GM12864 (cell line): ENCODE data around the gene P2RX7.
"Not testable (repeated sequence)": the region's sequence is repeated elsewhere in the genome, so short reads cannot be mapped to it uniquely, and the experiment has no call there.

Source experiments
- DNase-seq: peaks from one replicate; pipeline ENCODE4 v3.0.0-alpha.2; 2011; ENCODE audit warnings: low read depth
- H3K4me3 ChIP-seq: 2 replicates; pipeline ENCODE4 v1.5.1; 2011; ENCODE audit warnings: mild to moderate bottlenecking, low read depth, low read length, control low read depth
- CTCF ChIP-seq: IDR thresholded peaks from 2 replicates; pipeline ENCODE4 v1.5.1; 2011; ENCODE audit warnings: low read depth, mild to moderate bottlenecking, moderate library complexity, low read length, control low read depth, inconsistent platforms; ENCODE audit errors: missing control alignments

The P2RX7 gene

GRCh38 chr12:121203482-121203881 lies 70.8 kb downstream of the P2RX7 start:
- TF ChIP-seq CTCF = no peak
- DNase-seq = no peak
- H3K4me3 ChIP-seq = no peak overlapping the region

- H3K4me3 ChIP-seq = no peak overlapping the region
- TF ChIP-seq CTCF = no peak
- DNase-seq = no peak
Observed at GRCh38 chr12:121205491-121205890, 72.8 kb downstream of the P2RX7 start.

GRCh38 chr12:121208571-121208970 lies 75.9 kb downstream of the P2RX7 start:
- not testable (repeated sequence) for DNase-seq, H3K4me3 ChIP-seq

- no peak for DNase-seq
- peak overlapping the region; percentile 67 for H3K4me3 ChIP-seq
- TF ChIP-seq CTCF = no peak
Observed at GRCh38 chr12:121209221-121209620, 76.5 kb downstream of the P2RX7 start.

GRCh38 chr12:121209624-121210572 lies 77.2 kb downstream of the P2RX7 start, which contains the start of gene P2RX4:
Gene P2RX4, plus strand, starts transcription at chr12:121210129. Its CDS starts 36 bp downstream, at chr12:121210165.
- H3K4me3 ChIP-seq = peak within 1 kb of the TSS; percentile 67
- DNase-seq = peak; percentile 53
- TF ChIP-seq CTCF = peak; percentile 40

GRCh38 chr12:121212875-121213274 lies 80.2 kb downstream of the P2RX7 start:
- no peak overlapping the region for H3K4me3 ChIP-seq
- TF ChIP-seq CTCF = no peak
- no peak for DNase-seq

GRCh38 chr12:121214166-121214777 lies 81.6 kb downstream of the P2RX7 start:
- DNase-seq = no peak
- no peak overlapping the region for H3K4me3 ChIP-seq
- TF ChIP-seq CTCF = no peak
